Erythroblast (primary cell): Measurements from ENCODE around the gene OBSL1.

ENCODE experiments used
- GATA1 ChIP-seq: IDR thresholded peaks from 2 replicates; pipeline ENCODE4 v1.6.1; 2011; ENCODE audit warnings: low read depth, mild to moderate bottlenecking, control low read depth, low read length, moderate library complexity
- POLR2A ChIP-seq: IDR thresholded peaks from 2 replicates; pipeline ENCODE4 v1.6.1; 2011; ENCODE audit warnings: mild to moderate bottlenecking, low read length

DNA sequence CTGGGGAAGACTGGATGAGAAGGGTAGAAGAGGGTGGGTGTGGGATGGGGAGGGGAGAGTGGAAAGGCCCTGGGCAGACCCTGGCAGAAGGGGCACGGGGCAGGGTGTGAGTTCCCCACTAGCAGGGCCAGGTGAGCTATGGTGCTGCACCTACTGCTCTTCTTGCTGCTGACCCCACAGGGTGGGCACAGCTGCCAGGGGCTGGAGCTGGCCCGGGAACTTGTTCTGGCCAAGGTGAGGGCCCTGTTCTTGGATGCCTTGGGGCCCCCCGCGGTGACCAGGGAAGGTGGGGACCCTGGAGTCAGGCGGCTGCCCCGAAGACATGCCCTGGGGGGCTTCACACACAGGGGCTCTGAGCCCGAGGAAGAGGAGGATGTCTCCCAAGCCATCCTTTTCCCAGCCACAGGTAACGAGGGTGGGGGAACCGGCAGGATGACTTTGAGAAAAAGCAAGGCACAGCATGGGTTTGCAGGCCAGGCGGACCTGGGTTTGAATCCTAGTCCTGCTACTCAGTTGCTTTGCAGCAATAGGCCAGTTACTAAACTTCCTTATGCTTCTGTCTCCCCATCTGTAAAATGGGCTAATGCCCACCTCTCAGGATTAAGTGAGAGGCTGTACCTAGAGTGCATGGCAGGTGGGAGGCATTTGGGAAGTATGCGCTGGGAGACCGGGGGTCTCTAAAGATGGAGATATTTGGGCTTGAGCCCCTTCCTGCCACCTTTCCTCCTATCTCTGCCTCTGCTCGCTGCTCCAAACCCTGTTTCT, 1.1 kb upstream of the OBSL1 start, which contains the start of gene INHA:
- TF ChIP-seq POLR2A (no peak), GATA1 (no peak)
